GM21528 (cell line): ENCODE results near the gene C17orf50.
"Not testable (repeated sequence)": the region's sequence is repeated elsewhere in the genome, so short reads cannot be mapped to it uniquely, and the experiment has no call there.

ENCODE experiments used
- ATAC-seq: cut with Tn5 transposase; IDR thresholded peaks from one replicate; pipeline ENCODE4 v1.9.1; 2021; ENCODE audit warnings: mild to moderate bottlenecking, moderate library complexity; ENCODE audit not compliant: unreplicated experiment, low FRiP score

The C17orf50 gene

GRCh38 chr17:35751541-35751940 lies 9.1 kb upstream of the C17orf50 start:
- not testable (repeated sequence) for ATAC-seq

- ATAC-seq, result no peak
Observed at GRCh38 chr17:35752471-35752870, 8.2 kb upstream of the C17orf50 start.

GRCh38 chr17:35752945-35753764 lies 7.5 kb upstream of the C17orf50 start, which contains the start of gene GAS2L2:
TSS of gene GAS2L2 (minus strand) at chr17:35753239. CDS start at chr17:35752850, 389 bp downstream.
- ATAC-seq, result no peak

DNA sequence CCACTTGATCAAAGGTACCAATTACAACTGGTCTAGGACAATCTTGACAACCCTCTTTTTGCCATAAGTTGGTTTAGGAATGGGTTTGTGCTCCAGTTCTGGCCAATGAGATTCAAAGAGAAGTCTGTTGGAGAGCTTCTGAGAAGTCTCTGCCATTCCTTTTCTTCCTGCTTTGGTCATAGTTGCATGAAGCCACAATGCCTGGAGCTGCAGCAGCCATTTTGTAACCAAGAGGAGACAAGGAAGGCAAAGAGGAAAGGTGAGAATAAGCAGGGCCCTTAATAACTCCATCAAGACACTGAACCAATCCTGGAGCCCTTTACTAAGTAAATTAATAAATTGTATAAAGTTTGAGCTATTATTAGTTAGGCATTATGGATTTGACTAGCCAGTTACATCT lies 3.4 kb upstream of the C17orf50 start:
- ATAC-seq, result no peak

- ATAC-seq, result no peak
Observed at GRCh38 chr17:35761601-35762000, 914 bp downstream of the C17orf50 start.

- no peak for ATAC-seq
Observed at GRCh38 chr17:35763767-35764122, 3.1 kb downstream of the C17orf50 start.

DNA sequence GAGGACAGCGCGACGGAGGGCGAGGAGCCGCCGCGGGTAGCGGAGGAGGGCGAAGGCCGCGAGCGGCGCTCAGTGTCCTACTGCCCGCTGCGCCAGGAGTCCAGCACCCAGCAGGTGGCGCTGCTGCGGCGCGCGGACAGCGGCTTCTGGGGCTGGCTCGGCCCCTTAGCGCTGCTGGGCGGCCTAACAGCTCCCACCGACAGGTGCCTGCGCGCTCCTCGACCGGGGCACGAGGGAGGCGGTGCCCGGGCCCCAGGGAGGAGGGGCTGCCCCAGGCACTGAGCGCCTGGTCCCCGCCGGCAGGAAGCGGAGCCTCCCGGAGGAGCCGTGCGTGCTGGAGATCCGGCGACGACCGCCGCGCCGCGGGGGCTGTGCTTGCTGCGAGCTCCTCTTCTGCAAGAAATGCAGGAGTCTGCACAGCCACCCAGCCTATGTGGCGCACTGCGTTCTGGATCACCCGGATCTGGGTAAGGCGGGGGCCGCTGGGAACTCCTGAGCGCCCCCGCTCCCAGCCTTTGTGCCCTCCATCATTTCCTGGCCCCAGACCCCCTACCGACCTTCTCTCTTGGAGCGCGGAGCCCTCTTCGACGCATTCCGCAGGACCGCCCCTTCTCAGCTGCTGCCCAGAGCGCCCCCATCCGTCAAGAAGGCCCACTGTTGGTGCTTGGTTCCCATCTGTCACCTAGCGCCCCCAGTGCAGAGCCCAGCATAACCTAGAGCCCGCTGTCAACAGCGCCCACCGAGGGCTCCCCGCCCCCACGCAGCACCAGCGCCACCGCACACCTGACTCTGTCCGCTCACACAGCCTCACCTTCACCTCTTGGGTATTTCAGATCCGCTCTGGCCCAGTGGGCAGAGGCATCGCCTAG lies 3.7 kb downstream of the C17orf50 start:
- peak; percentile 79 for ATAC-seq

- no peak for ATAC-seq
Observed at GRCh38 chr17:35765086-35765710, 4.5 kb downstream of the C17orf50 start.

GRCh38 chr17:35765756-35766488 lies 5.2 kb downstream of the C17orf50 start:
- no peak for ATAC-seq

- ATAC-seq, result no peak
Observed at GRCh38 chr17:35766489-35766877, 5.8 kb downstream of the C17orf50 start.

DNA sequence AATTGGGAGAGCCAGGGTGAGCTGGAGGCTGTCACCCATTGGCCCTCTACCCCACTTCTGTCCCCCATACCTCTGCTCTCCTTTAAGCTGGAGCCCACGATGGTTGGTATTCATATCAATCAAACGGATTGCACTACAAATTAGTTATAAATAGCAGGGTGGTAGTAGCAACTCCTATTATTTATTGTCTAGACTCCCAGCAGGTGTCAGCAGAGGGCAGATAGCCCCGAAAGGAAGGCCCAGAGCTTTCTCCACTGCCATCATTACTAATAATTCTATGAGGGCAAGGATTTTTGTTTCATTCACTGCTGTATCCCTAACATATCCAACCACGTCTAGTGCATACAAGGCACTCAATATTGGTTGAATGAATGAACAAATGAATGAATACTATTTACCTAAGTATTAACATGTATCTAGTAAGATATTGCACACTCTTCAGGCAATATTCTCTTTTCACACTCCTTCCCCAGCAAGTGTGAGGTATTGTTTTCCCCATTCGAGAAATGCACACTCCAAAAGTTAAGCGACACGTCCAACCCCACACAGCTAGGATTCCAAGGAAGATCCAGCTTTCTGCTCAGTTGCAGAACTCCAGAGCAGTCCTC lies 6.3 kb downstream of the C17orf50 start:
- no peak for ATAC-seq

- ATAC-seq, result no peak
Observed at GRCh38 chr17:35768797-35769196, 8.1 kb downstream of the C17orf50 start.

DNA sequence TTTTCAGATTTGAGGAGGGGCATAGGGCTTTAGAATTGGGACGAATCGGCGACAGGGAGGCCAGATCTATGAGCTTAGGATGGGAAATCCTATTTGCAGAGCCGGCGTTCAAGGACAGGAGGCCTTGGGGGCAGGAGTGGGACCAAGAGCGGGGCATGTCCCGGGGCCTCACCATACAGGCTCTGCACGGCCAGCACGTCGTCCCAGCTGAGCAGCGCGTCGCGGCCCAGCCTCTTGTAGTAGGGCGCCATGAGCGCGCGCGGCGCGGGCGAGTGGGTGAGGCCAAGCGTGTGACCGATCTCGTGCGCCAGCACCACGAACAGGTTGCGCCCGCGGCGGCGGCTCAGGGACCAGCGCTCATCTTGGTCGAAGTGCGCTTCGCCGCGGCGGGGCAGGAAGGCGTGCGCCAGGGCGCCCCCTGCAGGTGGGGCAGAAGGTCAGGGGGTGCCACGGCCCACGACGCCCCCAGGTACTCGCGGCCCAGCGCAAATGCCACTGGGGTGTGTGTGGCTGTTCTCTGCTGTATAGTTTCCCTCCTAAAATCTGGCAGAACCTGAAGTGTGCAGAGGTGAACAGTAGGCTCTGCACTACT lies 9.3 kb downstream of the C17orf50 start:
- ATAC-seq, result no peak

GRCh38 chr17:35773129-35773528 lies 12.4 kb downstream of the C17orf50 start:
- ATAC-seq, result no peak

DNA sequence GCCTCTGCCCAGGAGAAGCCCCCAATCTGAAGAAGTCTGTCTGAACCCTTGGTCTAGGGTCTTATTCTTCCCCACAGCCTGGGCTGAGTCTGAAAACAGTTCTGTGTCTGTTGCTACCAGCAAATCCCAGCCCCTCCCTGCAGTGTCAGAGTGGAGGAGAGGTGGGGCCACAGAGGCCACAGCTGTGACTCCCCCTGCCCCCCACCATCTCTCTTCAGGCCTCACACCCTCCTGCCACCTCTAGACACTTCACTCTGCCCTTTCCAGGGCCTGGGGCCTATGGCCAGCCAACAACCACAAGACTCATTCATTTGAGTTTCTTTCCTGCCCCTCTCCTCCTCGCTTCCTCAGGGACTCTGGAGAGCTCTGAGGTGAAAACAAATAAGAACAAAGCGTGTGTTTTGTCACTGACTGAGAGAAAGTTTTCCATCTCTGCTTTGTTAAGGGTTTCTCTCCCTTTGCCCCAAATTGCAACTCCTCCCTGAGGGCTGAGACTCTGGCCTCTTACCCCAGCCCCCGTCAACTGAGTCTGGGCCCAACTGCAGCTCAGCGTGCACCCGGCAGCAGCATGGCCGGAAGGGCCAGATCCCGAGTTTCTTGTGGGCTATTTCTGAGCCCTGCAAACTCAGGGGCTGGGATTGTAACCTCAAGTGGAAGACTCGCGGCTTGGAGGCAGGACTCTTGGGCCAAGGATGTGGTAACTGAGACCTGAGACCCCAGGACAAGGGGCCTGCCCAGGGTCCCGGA lies 13.2 kb downstream of the C17orf50 start:
- ATAC-seq, result no peak

DNA sequence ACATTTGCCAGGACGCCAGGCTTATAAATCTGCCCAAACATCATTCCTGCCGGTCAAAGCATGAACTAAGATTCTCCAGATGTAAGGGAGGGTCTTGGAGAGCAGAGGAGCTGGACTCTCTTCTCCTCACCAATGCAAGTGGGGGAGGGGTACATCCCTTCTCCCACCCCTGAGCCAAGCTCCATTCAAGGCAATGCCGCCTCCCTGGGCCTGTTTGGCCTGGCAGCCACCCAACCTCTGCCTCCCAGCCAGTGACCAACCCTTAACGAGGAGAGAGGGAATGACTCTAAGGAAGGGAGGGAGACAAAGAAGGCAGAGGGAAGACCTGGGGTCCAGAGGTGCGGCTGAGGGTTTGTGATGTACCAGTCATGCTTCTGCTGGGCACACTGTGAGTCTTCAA lies 13.8 kb downstream of the C17orf50 start:
- no peak for ATAC-seq

GRCh38 chr17:35775039-35775438 lies 14.4 kb downstream of the C17orf50 start:
- no peak for ATAC-seq

GRCh38 chr17:35775583-35775982 lies 14.9 kb downstream of the C17orf50 start:
- ATAC-seq, result no peak

- ATAC-seq, result no peak
Observed at GRCh38 chr17:35778641-35779196, 18.0 kb downstream of the C17orf50 start.
